Retinal pigment epithelial cell (primary cell): Measurements from ENCODE around the gene SRGAP3.

Experiments
- DNase-seq: peaks from one replicate; pipeline ENCODE4 v3.0.0-alpha.2; 2010; ENCODE audit warnings: low read depth
- H3K4me3 ChIP-seq: 2 replicates; pipeline ENCODE4 v1.5.1; 2011; ENCODE audit warnings: mild to moderate bottlenecking, low read length, control low read depth, moderate library complexity
- TF ChIP-seq, protein P1 (sequence below): conservative IDR thresholded peaks from 2 replicates; pipeline ENCODE4 v1.5.1; 2011; ENCODE audit warnings: low read depth, low read length, control low read depth, inconsistent platforms

SRGAP3 gene

DNA sequence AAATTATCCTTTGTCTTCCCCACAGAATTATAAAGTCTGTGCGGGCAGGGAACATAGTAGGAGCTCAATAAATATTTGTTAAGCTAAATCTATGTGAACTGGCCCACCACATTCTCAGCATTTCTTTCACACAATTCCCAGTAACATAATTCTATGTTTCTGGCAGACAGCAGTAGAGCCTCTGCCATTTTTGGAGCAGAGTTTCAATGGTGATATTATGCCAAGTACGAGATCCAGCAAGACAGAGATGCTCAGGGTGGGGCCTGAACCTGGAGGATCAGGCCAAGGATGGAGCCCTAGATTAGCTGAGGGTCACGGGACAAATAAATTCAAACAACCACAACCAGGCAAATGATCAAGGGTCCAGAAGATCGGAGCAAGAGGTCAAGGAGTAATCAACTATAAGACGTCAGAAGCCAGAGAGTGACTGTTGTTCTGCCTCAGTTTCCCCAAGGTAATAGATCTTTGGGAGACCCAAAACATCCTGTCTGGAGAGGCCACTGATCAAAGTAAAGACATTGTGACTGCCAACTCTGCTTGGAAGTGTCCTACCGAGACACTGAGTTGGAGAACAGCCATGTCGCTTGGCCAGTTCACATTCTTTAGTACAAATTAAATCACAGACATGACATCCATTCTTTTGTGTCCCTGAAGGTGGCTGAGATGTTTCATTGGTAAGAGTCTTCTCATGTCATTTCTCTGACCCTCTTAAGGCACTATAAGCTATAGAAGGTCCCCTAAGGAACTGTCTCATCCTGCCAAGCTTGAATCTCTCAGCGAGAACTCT, 15.4 kb downstream of the SRGAP3 start:
- no peak for DNase-seq
- no peak overlapping the region for H3K4me3 ChIP-seq
- TF ChIP-seq, protein P1, sequence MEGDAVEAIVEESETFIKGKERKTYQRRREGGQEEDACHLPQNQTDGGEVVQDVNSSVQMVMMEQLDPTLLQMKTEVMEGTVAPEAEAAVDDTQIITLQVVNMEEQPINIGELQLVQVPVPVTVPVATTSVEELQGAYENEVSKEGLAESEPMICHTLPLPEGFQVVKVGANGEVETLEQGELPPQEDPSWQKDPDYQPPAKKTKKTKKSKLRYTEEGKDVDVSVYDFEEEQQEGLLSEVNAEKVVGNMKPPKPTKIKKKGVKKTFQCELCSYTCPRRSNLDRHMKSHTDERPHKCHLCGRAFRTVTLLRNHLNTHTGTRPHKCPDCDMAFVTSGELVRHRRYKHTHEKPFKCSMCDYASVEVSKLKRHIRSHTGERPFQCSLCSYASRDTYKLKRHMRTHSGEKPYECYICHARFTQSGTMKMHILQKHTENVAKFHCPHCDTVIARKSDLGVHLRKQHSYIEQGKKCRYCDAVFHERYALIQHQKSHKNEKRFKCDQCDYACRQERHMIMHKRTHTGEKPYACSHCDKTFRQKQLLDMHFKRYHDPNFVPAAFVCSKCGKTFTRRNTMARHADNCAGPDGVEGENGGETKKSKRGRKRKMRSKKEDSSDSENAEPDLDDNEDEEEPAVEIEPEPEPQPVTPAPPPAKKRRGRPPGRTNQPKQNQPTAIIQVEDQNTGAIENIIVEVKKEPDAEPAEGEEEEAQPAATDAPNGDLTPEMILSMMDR = no peak

DNA sequence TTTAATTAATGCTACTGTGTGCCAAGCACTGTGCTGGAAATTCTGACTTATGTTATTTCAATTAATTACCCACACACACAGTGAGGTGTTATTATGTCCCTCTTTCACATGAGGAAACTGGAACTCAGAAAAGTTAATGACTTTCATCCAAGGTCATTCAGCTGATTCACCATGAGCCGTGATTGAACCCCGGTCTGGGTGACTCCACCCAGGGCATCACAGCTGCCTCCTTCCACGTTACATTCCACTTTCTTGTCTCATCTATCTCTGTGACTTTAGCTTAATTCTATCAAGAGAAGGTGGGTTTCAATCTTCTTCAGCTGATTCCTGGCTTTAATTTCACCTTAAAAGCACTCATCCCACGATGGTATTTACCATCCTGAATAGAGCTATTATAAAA, 16.3 kb downstream of the SRGAP3 start:
- TF ChIP-seq, protein P1 = no peak
- DNase-seq = no peak
- no peak overlapping the region for H3K4me3 ChIP-seq

DNA sequence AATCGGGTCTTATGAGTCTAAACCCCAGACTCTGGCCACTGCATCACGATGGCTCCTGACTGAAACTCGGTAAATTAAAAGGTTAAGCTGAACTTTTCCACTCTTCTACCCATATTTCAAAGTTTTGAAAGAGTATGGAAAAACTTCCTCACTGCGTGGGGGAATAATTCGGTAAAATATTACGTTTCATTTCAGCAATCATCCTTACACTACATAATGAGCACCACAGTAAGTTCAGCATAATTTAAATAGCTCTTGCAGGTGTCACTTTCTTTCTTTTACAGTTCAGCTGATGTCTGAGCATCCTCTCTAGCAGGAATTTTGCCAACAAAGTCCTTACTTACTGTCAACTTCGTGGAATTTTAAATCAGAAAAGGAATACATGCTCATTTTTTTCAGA, 17.5 kb downstream of the SRGAP3 start:
- no peak for DNase-seq
- no peak overlapping the region for H3K4me3 ChIP-seq
- TF ChIP-seq, protein P1 = no peak

DNA sequence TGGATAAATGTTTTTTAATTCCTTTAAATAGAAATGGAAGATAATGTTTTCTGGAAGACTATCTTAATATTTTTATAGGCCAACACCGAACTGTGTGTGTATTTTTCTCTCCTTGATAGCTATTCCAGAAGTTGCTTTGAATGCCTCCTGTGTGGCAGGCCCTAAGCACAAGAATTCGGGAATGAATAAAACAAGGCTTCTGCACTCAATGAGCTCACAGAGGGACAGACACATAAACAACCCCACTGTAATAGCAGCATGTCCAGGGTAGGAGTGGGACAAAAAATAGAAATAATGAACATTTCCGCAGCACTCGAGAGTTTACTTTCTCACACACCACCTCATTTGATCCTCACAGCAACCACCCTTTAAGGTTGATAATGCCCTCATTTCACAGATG, 18.0 kb downstream of the SRGAP3 start:
- H3K4me3 ChIP-seq = no peak overlapping the region
- no peak for DNase-seq
- TF ChIP-seq, protein P1 = no peak

DNA sequence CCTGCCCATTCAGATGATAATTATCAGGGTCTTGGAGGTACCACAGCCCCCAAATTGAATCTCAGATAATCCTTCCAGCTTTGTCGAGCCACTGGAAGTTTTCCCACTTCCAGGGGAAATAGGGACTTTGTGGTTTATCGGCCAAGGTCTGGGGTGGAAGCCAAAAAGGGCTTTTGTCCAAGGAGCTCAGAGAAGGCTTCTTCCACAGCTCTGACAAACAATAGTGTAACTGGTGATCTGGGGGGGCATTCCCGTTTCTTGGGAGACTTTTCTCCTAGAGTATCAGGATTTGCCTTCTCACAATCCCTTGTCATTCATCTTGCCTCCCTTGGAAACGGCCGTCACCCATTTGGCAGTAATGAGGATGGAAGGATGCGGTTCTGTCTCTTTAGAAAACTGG, 18.4 kb downstream of the SRGAP3 start:
- peak; percentile 63 for DNase-seq
- peak overlapping the region; percentile 13 for H3K4me3 ChIP-seq
- TF ChIP-seq, protein P1 = no peak

DNA sequence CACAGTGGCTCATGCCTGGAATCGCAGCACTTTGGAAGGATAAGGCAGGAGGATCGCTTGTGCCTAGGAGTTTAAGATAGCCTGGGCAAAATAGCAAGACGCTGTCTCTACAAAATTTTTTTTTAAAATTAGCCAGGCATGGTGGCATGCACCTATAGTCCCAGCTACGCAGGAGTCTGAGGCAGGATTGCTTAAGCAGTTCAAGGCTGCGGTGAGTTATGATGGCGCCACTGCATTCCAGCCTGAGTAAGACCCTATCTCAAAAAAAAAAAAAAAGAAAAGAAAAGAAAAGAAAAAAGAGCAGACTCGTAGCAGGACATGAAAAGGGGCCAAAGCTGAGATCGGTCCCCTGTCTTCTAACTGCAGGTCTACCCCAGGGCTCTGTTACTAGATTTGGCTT, 18.9 kb downstream of the SRGAP3 start:
- TF ChIP-seq, protein P1 = no peak
- H3K4me3 ChIP-seq = peak overlapping the region; percentile 13
- DNase-seq = peak; percentile 56

DNA sequence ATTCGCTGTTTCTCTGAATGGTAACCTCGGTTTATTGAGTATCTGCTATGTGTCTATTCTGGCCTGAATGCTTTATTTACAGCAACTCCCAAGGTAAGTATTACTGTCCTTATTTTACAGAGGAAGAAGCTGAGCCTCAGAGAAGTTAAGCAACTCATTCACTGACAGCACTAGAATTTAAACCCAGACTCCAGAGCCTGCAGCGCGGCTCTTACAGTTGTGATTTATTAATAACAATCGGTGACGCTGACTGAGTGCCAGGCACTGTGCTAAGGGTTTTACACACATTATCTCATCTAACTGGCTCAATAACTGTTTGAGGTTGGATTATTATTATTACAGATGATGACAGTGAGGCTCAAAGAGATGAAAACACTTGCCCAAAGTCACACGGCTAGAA, 19.6 kb downstream of the SRGAP3 start:
- TF ChIP-seq, protein P1 = no peak
- no peak for DNase-seq
- H3K4me3 ChIP-seq = no peak overlapping the region
